ENCODE data around the gene CCDC86. TPM values are rescaled to one million over a fixed set of nuclear protein-coding genes. Genes with fewer than 3 reads are reported as not detected.

Gene CCDC86
- total and polyA plus RNA-seq, 3 donors from 2014 or later: 60.7 to 134 (median 64.7) TPM

DNA sequence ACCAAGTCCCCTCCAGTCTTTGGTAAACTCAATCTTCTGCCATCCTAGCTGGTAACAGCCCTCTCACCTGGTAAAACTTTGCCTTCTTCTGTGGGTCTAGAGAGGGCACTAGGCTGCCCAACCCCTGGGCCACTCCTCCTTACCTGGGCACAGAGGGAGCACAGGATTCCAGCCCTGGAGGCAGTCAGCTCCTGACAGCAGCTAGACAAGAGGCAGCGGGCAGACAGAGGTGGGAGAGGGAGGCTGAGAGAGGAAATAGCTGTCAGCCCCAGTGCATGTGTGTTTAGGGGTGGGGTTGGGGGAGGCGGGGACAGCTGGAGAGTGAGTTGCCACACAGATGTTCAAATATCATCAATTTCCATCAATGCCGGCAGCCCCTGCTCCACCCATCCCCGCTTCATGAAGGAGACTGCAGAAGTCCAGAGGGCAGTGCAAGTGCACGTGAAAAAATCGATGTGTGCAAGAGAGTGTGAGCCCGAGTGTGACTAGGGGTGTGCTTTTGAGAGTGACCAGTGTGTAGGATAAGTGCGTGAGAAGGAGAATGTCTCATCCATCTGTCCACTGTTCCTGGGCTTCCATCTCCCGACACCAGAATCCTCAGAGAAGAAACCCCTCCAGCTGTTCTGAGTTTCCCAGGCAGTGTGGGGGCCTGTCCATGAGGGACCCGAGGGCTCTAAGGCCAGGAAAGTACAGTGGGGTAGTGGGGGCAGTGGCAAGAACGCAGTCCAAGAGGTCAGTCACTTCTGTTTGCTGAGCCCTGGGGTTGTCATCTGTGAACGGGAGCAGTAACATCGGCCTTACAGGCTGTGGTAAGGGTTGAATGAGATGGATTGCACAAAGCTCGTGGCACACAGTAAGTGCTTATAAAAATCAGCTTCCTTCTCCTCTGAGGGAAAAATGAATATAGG is 14.1 kb downstream of the CCDC86 start, which contains the start of gene PTGDR2:
Gene PTGDR2, minus strand, starts transcription at position 225 of the 908 bp plus-strand sequence. CDS start 2,228 bp downstream, outside the sequence.
- TF ChIP-seq, protein P1, sequence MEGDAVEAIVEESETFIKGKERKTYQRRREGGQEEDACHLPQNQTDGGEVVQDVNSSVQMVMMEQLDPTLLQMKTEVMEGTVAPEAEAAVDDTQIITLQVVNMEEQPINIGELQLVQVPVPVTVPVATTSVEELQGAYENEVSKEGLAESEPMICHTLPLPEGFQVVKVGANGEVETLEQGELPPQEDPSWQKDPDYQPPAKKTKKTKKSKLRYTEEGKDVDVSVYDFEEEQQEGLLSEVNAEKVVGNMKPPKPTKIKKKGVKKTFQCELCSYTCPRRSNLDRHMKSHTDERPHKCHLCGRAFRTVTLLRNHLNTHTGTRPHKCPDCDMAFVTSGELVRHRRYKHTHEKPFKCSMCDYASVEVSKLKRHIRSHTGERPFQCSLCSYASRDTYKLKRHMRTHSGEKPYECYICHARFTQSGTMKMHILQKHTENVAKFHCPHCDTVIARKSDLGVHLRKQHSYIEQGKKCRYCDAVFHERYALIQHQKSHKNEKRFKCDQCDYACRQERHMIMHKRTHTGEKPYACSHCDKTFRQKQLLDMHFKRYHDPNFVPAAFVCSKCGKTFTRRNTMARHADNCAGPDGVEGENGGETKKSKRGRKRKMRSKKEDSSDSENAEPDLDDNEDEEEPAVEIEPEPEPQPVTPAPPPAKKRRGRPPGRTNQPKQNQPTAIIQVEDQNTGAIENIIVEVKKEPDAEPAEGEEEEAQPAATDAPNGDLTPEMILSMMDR (IDR thresholded peaks at IDR 0.05): no peak
- TF ChIP-seq POLR2A (IDR thresholded peaks at IDR 0.05): no peak
- intact Hi-C loops (cut with DNase I; ENCODE audit: low total_unique reads): no loop called here
- no peak within 1 kb of the TSS for H3K27ac ChIP-seq
- H3K4me1 ChIP-seq: no peaks in the 10 kb centered on the region
- H3K9me3 ChIP-seq: no peaks in the 10 kb centered on the region
- H3K4me3 ChIP-seq: no peak within 1 kb of the TSS
- DNase-seq: no peak
- 76 to 84% methylated on average over 14 of the region's 14 CpGs for WGBS, 2 donors
- no peaks in the 10 kb centered on the region for H3K27me3 ChIP-seq
- no peaks in the 10 kb centered on the region for H3K36me3 ChIP-seq (ENCODE audit: low read depth, missing control alignments)

DNA sequence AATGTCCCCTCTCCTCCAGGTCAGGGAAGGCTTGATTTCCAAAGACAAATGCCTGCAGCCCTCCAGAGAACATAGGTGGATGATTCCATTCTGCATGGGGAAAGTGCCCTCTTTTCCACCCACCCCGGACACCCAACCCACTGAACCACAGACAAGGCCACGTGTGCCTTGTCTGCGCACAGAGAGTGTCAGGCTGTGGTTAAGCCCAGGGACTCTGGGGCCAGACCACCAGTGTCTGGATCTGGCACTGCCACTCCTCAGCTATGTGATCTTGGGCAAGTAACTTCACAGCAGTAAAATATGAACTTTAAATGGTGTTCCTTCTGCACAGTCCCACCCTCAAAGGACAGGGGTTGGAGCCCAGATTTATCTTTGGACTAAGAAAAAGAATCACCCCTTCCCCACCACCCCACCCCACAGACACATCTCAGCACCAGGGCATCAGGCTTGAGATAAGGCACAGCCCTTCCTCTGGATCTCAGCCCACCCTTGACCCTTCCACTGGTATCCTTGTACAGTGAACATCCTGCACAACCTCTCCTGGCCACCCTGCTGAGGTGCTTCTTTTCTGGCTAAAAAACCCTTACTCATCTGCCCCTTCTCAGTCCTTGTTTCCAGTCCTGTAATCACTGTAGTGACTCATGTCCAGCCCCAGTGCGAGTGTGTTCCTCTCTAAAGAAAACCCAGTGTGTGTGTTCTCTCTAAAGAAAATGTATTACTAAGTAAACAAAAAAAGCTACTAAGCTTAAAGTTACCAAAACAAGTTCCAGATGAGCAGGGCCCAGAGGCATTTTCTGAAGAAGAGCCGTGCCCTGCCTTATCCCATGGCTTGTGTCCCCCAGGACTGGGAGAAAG is 15.7 kb downstream of the CCDC86 start:
- H3K27me3 ChIP-seq: no peaks in the 10 kb centered on the region
- no peaks in the 10 kb centered on the region for H3K36me3 ChIP-seq (ENCODE audit: low read depth, missing control alignments)
- no peak for TF ChIP-seq POLR2A (IDR thresholded peaks at IDR 0.05)
- TF ChIP-seq, protein P1 (IDR thresholded peaks at IDR 0.05): no peak
- H3K4me3 ChIP-seq: no peak overlapping the region
- no peaks in the 10 kb centered on the region for H3K9me3 ChIP-seq
- intact Hi-C loops (cut with DNase I; ENCODE audit: low total_unique reads): no loop called here
- 89 to 93% methylated on average over 5 of the region's 5 CpGs for WGBS, 2 donors
- H3K27ac ChIP-seq: no peak overlapping the region
- no peaks in the 10 kb centered on the region for H3K4me1 ChIP-seq
- no peak for DNase-seq

DNA sequence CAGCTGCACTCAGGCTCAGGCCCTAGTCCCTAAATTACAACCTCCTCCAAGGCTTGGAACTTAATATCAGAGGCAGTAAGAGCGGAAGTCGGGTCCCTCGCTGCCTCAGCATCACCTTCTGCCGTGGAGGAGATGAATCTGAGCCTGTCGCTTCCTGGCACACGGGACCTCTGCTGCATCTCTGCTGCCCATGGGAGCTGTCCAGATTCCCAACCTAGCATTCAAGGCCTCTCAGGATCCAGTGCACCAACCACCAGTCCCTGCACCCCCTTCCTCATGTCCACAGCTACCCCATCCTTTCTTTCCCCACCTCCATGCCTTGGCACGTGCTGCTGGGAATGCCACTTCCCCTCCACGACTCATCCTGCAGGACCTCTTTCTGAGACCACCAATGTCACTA is 16.3 kb downstream of the CCDC86 start:
- Histone ChIP-seq H3K9me3 (no peaks in the 10 kb centered on the region), H3K4me1 (no peaks in the 10 kb centered on the region), H3K27me3 (no peaks in the 10 kb centered on the region), H3K4me3 (no peak overlapping the region), H3K27ac (no peak overlapping the region), H3K36me3 (ENCODE audit: low read depth, missing control alignments) (no peaks in the 10 kb centered on the region)
- DNase-seq: no peak
- 88 to 89% methylated on average over 8 of the region's 8 CpGs for WGBS, 2 donors
- intact Hi-C loops (cut with DNase I; ENCODE audit: low total_unique reads): no loop called here
- TF ChIP-seq POLR2A (IDR thresholded peaks at IDR 0.05): no peak
- TF ChIP-seq, protein P1 (IDR thresholded peaks at IDR 0.05): no peak

DNA sequence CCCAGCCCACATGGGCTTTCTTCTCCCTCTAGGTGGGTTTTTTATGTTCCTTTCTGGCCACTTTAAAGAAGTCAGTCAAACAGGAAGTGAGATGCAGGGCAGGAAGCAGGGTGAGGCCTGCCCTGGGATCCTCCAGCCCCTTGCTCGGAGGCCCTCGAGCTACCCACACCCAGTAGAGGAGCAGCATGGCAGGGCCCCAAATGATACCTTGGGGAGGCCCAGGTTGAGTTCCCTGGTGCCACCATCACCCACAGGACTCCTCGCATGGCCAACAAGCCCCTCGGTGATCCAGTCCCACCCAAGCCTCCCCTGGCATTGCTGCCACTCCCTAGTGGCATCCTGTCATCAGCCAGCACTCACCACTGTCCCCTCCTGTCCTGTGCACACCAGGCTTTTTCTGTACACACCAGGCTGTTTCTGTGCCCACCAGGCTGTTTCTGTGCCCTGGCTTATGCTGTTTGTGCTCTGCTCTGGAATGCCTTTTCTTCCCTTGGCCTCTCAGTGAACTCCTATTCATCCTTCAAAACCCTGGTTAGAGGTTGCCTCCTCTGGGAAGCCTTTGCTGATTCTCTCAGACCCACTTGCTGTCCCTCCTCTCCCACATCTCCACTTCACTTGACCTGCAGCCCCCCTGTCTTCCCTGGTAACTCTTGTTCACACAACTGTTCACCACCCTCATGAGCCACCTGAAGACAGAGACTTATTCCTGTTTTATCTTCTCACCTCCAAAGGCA is 17.0 kb downstream of the CCDC86 start:
- TF ChIP-seq, protein P1 (IDR thresholded peaks at IDR 0.05): no peak
- TF ChIP-seq POLR2A (IDR thresholded peaks at IDR 0.05): no peak

More for the DNA sequence above, 17.0 kb downstream of the CCDC86 start:
- WGBS, 2 donors: 91 to 94% methylated on average over 4 of the region's 4 CpGs
- no peaks in the 10 kb centered on the region for H3K36me3 ChIP-seq (ENCODE audit: low read depth, missing control alignments)
- H3K27me3 ChIP-seq: no peaks in the 10 kb centered on the region
- intact Hi-C loops (cut with DNase I; ENCODE audit: low total_unique reads): no loop called here
- peaks cover 3% of the 10 kb centered on the region for H3K4me1 ChIP-seq
- H3K27ac ChIP-seq: no peak overlapping the region
- DNase-seq: no peak
- H3K9me3 ChIP-seq: no peaks in the 10 kb centered on the region
- no peak overlapping the region for H3K4me3 ChIP-seq
